Measurements from ENCODE around the gene COTL1. TPM values are rescaled to one million over a fixed set of nuclear protein-coding genes. Genes with fewer than 3 reads are reported as not detected.

COTL1 gene
- total and polyA plus RNA-seq, 9 of the 15 experiments (the other 6 are each of a cell fraction or from before 2014, with no cell fraction given): 27.7 to 185 (median 72.5) TPM

DNA sequence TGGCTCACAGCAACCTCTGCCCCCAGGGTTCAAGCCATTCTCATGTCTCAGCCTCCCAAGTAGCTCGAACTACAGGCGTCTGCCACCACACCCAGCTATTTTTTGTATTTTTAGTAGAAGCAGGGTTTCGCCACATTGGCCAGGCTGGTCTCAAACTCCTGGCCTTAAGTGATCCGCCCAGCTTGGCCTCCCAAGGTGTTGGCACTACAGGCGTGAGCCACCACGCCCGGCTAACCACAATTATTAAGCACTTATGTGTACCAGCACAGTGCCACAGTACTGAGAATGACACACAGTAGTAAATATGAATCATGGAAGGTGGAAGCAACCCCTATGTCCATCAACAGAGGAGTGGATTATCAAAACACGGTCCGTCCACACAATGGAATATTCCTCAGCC lies 49.8 kb downstream of the COTL1 start (continued):
- TF ChIP-seq, protein P1, sequence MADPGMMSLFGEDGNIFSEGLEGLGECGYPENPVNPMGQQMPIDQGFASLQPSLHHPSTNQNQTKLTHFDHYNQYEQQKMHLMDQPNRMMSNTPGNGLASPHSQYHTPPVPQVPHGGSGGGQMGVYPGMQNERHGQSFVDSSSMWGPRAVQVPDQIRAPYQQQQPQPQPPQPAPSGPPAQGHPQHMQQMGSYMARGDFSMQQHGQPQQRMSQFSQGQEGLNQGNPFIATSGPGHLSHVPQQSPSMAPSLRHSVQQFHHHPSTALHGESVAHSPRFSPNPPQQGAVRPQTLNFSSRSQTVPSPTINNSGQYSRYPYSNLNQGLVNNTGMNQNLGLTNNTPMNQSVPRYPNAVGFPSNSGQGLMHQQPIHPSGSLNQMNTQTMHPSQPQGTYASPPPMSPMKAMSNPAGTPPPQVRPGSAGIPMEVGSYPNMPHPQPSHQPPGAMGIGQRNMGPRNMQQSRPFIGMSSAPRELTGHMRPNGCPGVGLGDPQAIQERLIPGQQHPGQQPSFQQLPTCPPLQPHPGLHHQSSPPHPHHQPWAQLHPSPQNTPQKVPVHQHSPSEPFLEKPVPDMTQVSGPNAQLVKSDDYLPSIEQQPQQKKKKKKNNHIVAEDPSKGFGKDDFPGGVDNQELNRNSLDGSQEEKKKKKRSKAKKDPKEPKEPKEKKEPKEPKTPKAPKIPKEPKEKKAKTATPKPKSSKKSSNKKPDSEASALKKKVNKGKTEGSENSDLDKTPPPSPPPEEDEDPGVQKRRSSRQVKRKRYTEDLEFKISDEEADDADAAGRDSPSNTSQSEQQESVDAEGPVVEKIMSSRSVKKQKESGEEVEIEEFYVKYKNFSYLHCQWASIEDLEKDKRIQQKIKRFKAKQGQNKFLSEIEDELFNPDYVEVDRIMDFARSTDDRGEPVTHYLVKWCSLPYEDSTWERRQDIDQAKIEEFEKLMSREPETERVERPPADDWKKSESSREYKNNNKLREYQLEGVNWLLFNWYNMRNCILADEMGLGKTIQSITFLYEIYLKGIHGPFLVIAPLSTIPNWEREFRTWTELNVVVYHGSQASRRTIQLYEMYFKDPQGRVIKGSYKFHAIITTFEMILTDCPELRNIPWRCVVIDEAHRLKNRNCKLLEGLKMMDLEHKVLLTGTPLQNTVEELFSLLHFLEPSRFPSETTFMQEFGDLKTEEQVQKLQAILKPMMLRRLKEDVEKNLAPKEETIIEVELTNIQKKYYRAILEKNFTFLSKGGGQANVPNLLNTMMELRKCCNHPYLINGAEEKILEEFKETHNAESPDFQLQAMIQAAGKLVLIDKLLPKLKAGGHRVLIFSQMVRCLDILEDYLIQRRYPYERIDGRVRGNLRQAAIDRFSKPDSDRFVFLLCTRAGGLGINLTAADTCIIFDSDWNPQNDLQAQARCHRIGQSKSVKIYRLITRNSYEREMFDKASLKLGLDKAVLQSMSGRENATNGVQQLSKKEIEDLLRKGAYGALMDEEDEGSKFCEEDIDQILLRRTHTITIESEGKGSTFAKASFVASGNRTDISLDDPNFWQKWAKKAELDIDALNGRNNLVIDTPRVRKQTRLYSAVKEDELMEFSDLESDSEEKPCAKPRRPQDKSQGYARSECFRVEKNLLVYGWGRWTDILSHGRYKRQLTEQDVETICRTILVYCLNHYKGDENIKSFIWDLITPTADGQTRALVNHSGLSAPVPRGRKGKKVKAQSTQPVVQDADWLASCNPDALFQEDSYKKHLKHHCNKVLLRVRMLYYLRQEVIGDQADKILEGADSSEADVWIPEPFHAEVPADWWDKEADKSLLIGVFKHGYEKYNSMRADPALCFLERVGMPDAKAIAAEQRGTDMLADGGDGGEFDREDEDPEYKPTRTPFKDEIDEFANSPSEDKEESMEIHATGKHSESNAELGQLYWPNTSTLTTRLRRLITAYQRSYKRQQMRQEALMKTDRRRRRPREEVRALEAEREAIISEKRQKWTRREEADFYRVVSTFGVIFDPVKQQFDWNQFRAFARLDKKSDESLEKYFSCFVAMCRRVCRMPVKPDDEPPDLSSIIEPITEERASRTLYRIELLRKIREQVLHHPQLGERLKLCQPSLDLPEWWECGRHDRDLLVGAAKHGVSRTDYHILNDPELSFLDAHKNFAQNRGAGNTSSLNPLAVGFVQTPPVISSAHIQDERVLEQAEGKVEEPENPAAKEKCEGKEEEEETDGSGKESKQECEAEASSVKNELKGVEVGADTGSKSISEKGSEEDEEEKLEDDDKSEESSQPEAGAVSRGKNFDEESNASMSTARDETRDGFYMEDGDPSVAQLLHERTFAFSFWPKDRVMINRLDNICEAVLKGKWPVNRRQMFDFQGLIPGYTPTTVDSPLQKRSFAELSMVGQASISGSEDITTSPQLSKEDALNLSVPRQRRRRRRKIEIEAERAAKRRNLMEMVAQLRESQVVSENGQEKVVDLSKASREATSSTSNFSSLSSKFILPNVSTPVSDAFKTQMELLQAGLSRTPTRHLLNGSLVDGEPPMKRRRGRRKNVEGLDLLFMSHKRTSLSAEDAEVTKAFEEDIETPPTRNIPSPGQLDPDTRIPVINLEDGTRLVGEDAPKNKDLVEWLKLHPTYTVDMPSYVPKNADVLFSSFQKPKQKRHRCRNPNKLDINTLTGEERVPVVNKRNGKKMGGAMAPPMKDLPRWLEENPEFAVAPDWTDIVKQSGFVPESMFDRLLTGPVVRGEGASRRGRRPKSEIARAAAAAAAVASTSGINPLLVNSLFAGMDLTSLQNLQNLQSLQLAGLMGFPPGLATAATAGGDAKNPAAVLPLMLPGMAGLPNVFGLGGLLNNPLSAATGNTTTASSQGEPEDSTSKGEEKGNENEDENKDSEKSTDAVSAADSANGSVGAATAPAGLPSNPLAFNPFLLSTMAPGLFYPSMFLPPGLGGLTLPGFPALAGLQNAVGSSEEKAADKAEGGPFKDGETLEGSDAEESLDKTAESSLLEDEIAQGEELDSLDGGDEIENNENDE (IDR thresholded peaks at IDR 0.05; ENCODE audit: low read depth, low read length): no peak
- TF ChIP-seq MTA3 (IDR thresholded peaks at IDR 0.05; ENCODE audit: borderline replicate concordance) (no peak), MCM7 (IDR thresholded peaks at IDR 0.05) (no peak), EP400 (IDR thresholded peaks at IDR 0.05) (no peak)

Measured in K562 (cell line).